NT2/D1 (cell line): ENCODE data around the gene SEC14L5.

Source experiments
- DNase-seq: peaks from one replicate; pipeline ENCODE4 v3.0.0-alpha.2; 2011; ENCODE audit warnings: low read depth, low spot score
- H3K27me3 ChIP-seq: 2 replicates; pipeline ENCODE4 v1.6.0; 2011; ENCODE audit warnings: mild to moderate bottlenecking; ENCODE audit not compliant: insufficient read length, insufficient read depth
- H3K36me3 ChIP-seq: 2 replicates; pipeline ENCODE4 v1.6.1; 2011; ENCODE audit warnings: mild to moderate bottlenecking, low read length, mixed read lengths; ENCODE audit not compliant: insufficient read depth, insufficient read length
- H3K4me1 ChIP-seq: 2 replicates; pipeline ENCODE4 v1.5.1; 2011; ENCODE audit not compliant: insufficient read depth, insufficient read length
- H3K4me3 ChIP-seq: 2 replicates; pipeline ENCODE4 v1.5.1; 2011; ENCODE audit warnings: low read depth; ENCODE audit not compliant: insufficient read length
- H3K9ac ChIP-seq: 2 replicates; pipeline ENCODE4 v1.6.0; 2011; ENCODE audit warnings: low read depth; ENCODE audit not compliant: insufficient read length
- H3K9me3 ChIP-seq: 2 replicates; pipeline ENCODE4 v1.5.1; 2011; ENCODE audit warnings: mild to moderate bottlenecking, low read length; ENCODE audit not compliant: insufficient read depth
- SUZ12 ChIP-seq: IDR thresholded peaks from 2 replicates; pipeline ENCODE4 v1.6.1; 2011; ENCODE audit not compliant: insufficient read length, insufficient read depth; ENCODE audit errors: extremely low read depth
- YY1 ChIP-seq: IDR thresholded peaks from 2 replicates; pipeline ENCODE4 v1.6.1; 2011; ENCODE audit not compliant: insufficient read length, insufficient read depth
- ZNF274 ChIP-seq: IDR thresholded peaks from 2 replicates; pipeline ENCODE4 v1.6.1; 2011; ENCODE audit warnings: mild to moderate bottlenecking, low read depth, low read length

Gene SEC14L5

DNA sequence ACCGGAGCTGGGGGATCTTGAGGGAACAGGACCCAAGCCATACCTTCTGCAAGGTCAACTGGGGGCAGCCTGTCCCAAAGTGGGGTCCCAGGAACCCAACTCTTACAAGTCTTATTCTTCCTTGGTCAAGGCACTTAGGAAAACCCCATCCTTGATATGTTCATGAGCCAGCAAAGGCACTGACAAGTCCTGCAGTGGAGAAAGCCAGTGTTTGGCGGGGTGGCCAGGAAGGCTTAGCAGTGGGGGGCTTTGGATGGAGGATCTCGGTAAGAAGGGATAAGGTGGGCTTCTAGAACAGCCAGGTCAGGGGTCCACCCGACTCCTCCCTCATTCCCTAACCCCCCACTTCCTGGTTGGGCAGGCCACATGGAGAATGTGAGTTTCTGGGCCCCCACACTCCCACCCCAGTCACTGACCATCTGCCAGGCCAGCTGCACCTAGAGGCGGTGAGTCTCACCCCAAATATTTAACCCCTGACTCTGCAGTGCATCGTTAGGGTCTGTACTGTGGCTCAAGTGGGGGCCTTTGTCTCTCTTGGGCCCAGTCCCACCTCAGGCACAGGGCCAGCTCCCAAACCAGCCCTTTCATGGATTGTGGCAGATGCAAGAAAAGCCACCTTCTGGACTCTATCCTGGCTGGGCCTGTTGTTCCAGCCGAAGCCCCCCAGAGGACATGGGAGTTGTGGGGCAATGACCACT is 43.5 kb upstream of the SEC14L5 start:
- Histone ChIP-seq H3K9me3 (no peaks in the 10 kb centered on the region), H3K4me3 (no peak overlapping the region), H3K27me3 (no peaks in the 10 kb centered on the region), H3K4me1 (peaks cover 14% of the 10 kb centered on the region), H3K36me3 (no peaks in the 10 kb centered on the region), H3K9ac (no peak overlapping the region)
- TF ChIP-seq ZNF274 (no peak), YY1 (no peak), SUZ12 (no peak)
- no peak for DNase-seq

DNA sequence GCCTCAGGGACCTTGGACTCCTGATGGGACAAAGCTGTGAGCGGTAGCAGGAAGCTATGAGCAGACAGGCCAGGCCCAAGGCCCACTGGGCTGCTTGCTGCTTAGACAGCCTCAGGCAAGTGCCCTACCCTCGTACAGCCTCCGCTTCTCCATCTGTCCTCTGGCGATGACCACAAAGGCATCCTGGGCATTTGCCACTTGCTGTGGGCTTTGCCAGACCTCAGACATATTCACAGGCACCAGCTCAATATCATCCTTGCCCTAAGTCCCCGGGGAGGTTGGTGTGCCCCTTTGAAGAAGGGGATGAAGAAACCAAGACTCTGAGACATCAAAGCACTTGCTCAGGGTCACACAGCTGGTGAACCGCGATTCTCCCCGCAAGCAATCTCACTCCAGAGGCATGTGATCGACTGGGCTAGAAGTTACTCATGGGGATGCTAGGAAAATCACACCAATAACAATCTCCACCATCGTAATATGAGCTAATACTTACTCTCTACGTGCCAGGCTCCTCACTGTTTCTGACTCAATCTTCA is 42.8 kb upstream of the SEC14L5 start:
- Histone ChIP-seq H3K9ac (no peak overlapping the region), H3K9me3 (no peaks in the 10 kb centered on the region), H3K4me1 (peaks cover 11% of the 10 kb centered on the region), H3K27me3 (no peaks in the 10 kb centered on the region), H3K36me3 (no peaks in the 10 kb centered on the region), H3K4me3 (no peak overlapping the region)
- TF ChIP-seq SUZ12, result no peak
- DNase-seq, result no peak

DNA sequence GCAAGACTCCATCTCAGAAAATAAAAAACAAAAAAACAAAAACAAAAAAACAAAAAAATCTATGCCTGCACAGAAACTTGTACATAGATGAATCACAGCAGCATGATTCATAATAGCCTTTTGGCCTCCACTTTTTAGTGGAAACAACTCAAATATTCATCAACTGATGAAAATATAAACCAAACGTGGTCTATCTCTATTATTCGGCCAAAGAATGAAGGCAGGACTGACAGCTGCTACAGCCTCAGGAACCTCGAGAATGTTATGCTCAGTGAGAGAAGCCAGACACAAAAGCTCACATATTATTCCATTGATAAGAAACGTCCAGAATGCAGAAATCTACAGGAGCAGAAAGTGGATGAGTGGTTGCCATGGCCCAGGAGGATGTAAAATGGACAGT is 41.0 kb upstream of the SEC14L5 start:
- no peaks in the 10 kb centered on the region for H3K36me3 ChIP-seq
- H3K4me1 ChIP-seq, result peaks cover 13% of the 10 kb centered on the region
- no peak overlapping the region for H3K9ac ChIP-seq
- DNase-seq, result no peak
- H3K4me3 ChIP-seq, result no peak overlapping the region
- no peaks in the 10 kb centered on the region for H3K9me3 ChIP-seq
- no peak for TF ChIP-seq ZNF274
- no peak for TF ChIP-seq YY1
- TF ChIP-seq SUZ12, result no peak
- H3K27me3 ChIP-seq, result no peaks in the 10 kb centered on the region

- H3K9me3 ChIP-seq, result no peaks in the 10 kb centered on the region
- peaks cover 15% of the 10 kb centered on the region for H3K4me1 ChIP-seq
- H3K9ac ChIP-seq, result no peak overlapping the region
- no peak overlapping the region for H3K4me3 ChIP-seq
- no peaks in the 10 kb centered on the region for H3K36me3 ChIP-seq
- no peaks in the 10 kb centered on the region for H3K27me3 ChIP-seq
- no peak for DNase-seq
- TF ChIP-seq YY1, result no peak
- no peak for TF ChIP-seq SUZ12
- TF ChIP-seq ZNF274, result no peak
These were observed 39.3 kb upstream of the SEC14L5 start for GRCh38 chr16:4918781-4919251.

- H3K27me3 ChIP-seq, result no peaks in the 10 kb centered on the region
- H3K9me3 ChIP-seq, result no peaks in the 10 kb centered on the region
- H3K4me1 ChIP-seq, result peaks cover 18% of the 10 kb centered on the region
- DNase-seq, result no peak
- no peak overlapping the region for H3K4me3 ChIP-seq
- no peaks in the 10 kb centered on the region for H3K36me3 ChIP-seq
- no peak overlapping the region for H3K9ac ChIP-seq
- no peak for TF ChIP-seq SUZ12
- TF ChIP-seq ZNF274, result no peak
- TF ChIP-seq YY1, result no peak
These were observed 37.3 kb upstream of the SEC14L5 start for GRCh38 chr16:4920826-4921225.

GRCh38 chr16:4922721-4923342 is 35.3 kb upstream of the SEC14L5 start:
- peak overlapping the region; percentile 44 for H3K9ac ChIP-seq
- TF ChIP-seq ZNF274, result no peak
- H3K36me3 ChIP-seq, result no peaks in the 10 kb centered on the region
- H3K9me3 ChIP-seq, result peaks cover 12% of the 10 kb centered on the region
- no peaks in the 10 kb centered on the region for H3K27me3 ChIP-seq
- peaks cover 18% of the 10 kb centered on the region for H3K4me1 ChIP-seq
- no peak for DNase-seq
- H3K4me3 ChIP-seq, result no peak overlapping the region

GRCh38 chr16:4923853-4924252 is 34.3 kb upstream of the SEC14L5 start:
- DNase-seq, result no peak
- Histone ChIP-seq H3K9me3 (peaks cover 12% of the 10 kb centered on the region), H3K27me3 (no peaks in the 10 kb centered on the region), H3K36me3 (no peaks in the 10 kb centered on the region), H3K4me3 (no peak overlapping the region), H3K9ac (no peak overlapping the region), H3K4me1 (peaks cover 14% of the 10 kb centered on the region)
- TF ChIP-seq YY1, result no peak
- TF ChIP-seq ZNF274, result no peak
- TF ChIP-seq SUZ12, result no peak
